AG09319 (cell line): ENCODE data around the gene JPT2.
A peak's percentile ranks its signal among the peaks of the same experiment; 100 is the strongest.

Source experiments
- DNase-seq: peaks from one replicate; pipeline ENCODE4 v3.0.0-alpha.2; 2010; ENCODE audit warnings: low read depth; ENCODE audit errors: extremely low read depth
- CTCF ChIP-seq: IDR thresholded peaks from 2 replicates; pipeline ENCODE4 v1.5.1; 2011; ENCODE audit warnings: low read depth, mild to moderate bottlenecking, inconsistent platforms, low read length, moderate library complexity

JPT2 gene

GRCh38 chr16:1687427-1688316, 9.6 kb downstream of the JPT2 start:
- no peak for DNase-seq
- TF ChIP-seq CTCF = no peak

GRCh38 chr16:1688807-1689560, 10.9 kb downstream of the JPT2 start:
- no peak for TF ChIP-seq CTCF
- DNase-seq = no peak

DNA sequence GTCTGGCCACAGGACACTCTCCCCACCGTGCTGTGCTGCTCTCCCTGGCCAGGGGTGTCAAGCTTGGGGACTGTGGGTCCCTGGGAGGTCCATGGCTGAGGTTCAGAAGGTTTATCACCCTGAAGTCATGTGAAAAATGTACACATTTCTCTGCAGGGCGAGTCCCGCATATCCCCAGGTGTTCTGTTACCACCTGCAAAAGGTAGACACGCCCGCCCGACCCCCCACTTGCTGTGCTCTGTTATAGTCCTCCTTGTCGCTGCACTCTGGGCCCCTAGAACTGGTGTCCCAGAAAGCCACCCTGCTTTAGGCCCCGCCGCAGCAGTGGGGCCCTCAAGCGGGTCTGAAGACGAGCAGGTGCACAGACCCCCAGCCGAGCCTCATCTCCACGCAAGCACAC, 11.8 kb downstream of the JPT2 start:
- no peak for TF ChIP-seq CTCF
- DNase-seq = no peak

GRCh38 chr16:1690810-1691209, 12.7 kb downstream of the JPT2 start:
- no peak for DNase-seq
- no peak for TF ChIP-seq CTCF

- no peak for DNase-seq
- TF ChIP-seq CTCF = peak; percentile 34
These were observed 13.2 kb downstream of the JPT2 start for GRCh38 chr16:1691276-1691675.

GRCh38 chr16:1691956-1692355, 13.9 kb downstream of the JPT2 start:
- TF ChIP-seq CTCF = no peak
- no peak for DNase-seq

DNA sequence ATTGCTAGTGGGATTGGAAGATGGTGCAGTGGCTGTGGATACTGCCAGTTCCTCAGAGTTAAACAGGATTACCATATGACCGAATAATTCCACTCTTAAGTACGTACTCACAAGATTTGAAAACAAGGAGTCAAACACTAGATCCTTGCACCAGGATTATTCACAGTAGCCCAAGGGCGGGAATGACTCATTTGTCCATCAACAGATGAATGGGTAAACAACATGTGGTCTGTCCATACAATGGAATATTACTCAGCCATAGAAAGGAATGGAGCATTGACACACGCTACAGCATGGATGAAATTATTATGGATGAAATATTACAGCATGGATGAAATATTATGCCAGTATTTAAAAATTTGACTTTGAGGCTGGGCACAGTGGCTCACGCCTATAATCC, 18.8 kb downstream of the JPT2 start:
- DNase-seq = no peak
- no peak for TF ChIP-seq CTCF
